GM18520 (cell line): Measurements from ENCODE around the gene ADAM23.

Experiments
- ATAC-seq: cut with Tn5 transposase; IDR thresholded peaks from one replicate; pipeline ENCODE4 v1.9.1; 2021; ENCODE audit not compliant: unreplicated experiment

Gene ADAM23

GRCh38 chr2:206631340-206631739 lies 188.0 kb downstream of the ADAM23 start:
- ATAC-seq: no peak

GRCh38 chr2:206635015-206635414 lies 191.7 kb downstream of the ADAM23 start:
- ATAC-seq: no peak

- ATAC-seq: no peak
Observed at GRCh38 chr2:206639636-206640035, 196.3 kb downstream of the ADAM23 start.

GRCh38 chr2:206641226-206641625 lies 197.9 kb downstream of the ADAM23 start:
- no peak for ATAC-seq

- ATAC-seq: no peak
Observed at GRCh38 chr2:206642075-206643025, 199.0 kb downstream of the ADAM23 start, which contains the start of gene FAM237A. Gene FAM237A (plus strand): TSS chr2:206642487. CDS start chr2:206644237, 1,750 bp downstream.

- no peak for ATAC-seq
Observed at GRCh38 chr2:206647985-206648384, 204.7 kb downstream of the ADAM23 start.

- ATAC-seq: no peak
Observed at GRCh38 chr2:206657087-206657486, 213.8 kb downstream of the ADAM23 start.

GRCh38 chr2:206665251-206665650 lies 221.9 kb downstream of the ADAM23 start:
- no peak for ATAC-seq
